Activated CD4-positive, alpha-beta T cell treated with anti-CD3 and anti-CD28 coated beads, Interleukin-2, amount 10 ng/mL, durations not matched to agents 24 days and 14 days (primary cell): ENCODE data around the gene ATCAY. TPM values are rescaled to one million over a fixed set of nuclear protein-coding genes. Genes with fewer than 3 reads are reported as not detected.

ENCODE experiments used
- DNase-seq: peaks from one replicate; pipeline ENCODE4 v3.0.0; 2022
- H3K27ac Mint-ChIP-seq: one replicate; pipeline ENCODE4 v1.8.0; 2022; ENCODE audit warnings: mild to moderate bottlenecking, mixed read lengths
- H3K27me3 Mint-ChIP-seq: one replicate; pipeline ENCODE4 v1.8.0; 2022; ENCODE audit warnings: mixed read lengths
- H3K36me3 Mint-ChIP-seq: one replicate; pipeline ENCODE4 v1.8.0; 2022; ENCODE audit warnings: low read depth, mild to moderate bottlenecking, mixed read lengths
- H3K4me1 Mint-ChIP-seq: one replicate; pipeline ENCODE4 v1.8.0; 2021; ENCODE audit warnings: mixed read lengths
- H3K4me3 Mint-ChIP-seq: one replicate; pipeline ENCODE4 v1.8.0; 2022; ENCODE audit warnings: mild to moderate bottlenecking, moderate library complexity, mixed read lengths
- H3K9me3 Mint-ChIP-seq: one replicate; pipeline ENCODE4 v1.8.0; 2021; ENCODE audit warnings: mixed read lengths
- intact Hi-C: fragments of 100-400 bp; cut with micrococcal nuclease; formaldehyde crosslinking; loops from one replicate; pipeline ENCODE4 v1.15.1; 2023
- total RNA-seq: library from RNA; stranded (reverse); gene quantifications from 2 replicates; pipeline ENCODE4 v1.2.3, GENCODE V29; 2022

The ATCAY gene
- total RNA-seq, 1 donor from 2014 or later, result not detected

DNA sequence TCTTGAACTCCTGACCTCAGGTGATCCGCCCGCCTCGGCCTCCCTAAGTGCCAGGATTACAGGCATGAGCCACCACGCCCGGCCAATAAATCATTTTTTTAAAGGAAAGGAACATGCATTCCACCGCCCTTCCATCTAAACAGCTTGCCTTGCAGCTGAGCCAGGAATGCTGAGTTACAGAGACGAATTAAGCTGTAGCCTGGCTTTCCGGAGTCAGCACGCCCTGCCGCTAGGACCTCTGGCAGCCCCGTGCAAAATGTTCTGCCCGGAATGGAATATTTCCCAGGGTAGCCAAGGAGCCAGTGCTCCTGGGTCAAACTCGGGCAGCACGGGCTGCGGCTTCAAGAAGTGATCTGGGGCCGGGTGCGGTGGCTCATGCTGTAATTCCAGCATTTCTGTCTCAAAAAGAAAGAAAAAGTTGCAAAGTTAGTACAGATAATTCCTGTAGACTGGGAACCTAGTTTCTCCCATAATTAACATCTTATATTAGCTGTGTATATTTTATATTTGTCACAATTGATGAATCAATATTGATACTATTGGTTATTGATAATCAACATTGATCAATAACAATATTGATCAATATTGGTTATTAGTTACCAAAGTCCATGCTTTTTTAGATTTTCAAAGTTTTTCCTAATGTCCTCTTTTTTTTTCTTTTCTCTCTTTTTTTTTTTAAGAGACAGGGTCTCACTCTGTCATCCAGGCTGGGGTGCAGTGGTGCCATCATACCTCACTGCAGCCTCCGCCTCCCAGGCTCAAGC is 19.2 kb downstream of the ATCAY start:
- no peak overlapping the region for H3K27ac Mint-ChIP-seq
- no peak for DNase-seq
- H3K9me3 Mint-ChIP-seq, result peaks cover 4% of the 10 kb centered on the region
- peaks cover 4% of the 10 kb centered on the region for H3K4me1 Mint-ChIP-seq
- intact Hi-C loops, result no loop called here
- H3K27me3 Mint-ChIP-seq, result no peaks in the 10 kb centered on the region
- H3K4me3 Mint-ChIP-seq, result no peak overlapping the region
- H3K36me3 Mint-ChIP-seq, result no peaks in the 10 kb centered on the region

DNA sequence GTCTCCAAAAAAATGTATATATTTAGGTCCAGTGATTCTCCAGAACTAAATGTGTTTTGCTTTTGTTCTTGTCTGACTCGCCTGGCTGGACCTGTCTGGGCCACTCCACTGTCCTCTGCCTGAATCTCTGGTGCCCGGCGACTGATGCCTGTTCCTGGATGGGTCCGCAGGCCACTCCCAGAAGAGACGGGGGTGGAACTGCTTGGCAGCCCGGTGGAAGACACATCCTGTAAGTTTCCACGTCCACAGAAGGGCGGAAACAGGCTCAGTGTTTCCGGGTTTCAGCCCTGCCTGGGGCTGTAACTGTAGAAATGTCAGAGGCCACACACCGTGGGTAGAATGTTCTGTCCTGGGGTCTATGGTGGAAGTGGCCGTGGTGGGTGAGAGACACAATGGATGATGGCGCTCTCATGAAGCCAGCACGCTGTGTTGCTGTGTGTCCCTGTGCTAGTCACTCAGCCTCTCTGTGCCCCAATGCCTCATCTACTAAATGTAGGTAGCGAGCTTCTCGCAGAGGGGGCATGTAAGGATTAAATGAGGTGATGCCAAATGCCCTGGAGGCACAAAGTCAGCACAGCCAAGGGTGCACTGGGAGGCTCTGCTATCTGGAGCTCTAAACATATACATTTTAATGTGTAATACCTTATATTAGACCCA is 22.0 kb downstream of the ATCAY start:
- peaks cover 4% of the 10 kb centered on the region for H3K4me1 Mint-ChIP-seq
- no peak overlapping the region for H3K27ac Mint-ChIP-seq
- intact Hi-C loops, result no loop called here
- no peak overlapping the region for H3K4me3 Mint-ChIP-seq
- H3K27me3 Mint-ChIP-seq, result no peaks in the 10 kb centered on the region
- no peaks in the 10 kb centered on the region for H3K36me3 Mint-ChIP-seq
- DNase-seq, result no peak
- peaks cover 4% of the 10 kb centered on the region for H3K9me3 Mint-ChIP-seq

DNA sequence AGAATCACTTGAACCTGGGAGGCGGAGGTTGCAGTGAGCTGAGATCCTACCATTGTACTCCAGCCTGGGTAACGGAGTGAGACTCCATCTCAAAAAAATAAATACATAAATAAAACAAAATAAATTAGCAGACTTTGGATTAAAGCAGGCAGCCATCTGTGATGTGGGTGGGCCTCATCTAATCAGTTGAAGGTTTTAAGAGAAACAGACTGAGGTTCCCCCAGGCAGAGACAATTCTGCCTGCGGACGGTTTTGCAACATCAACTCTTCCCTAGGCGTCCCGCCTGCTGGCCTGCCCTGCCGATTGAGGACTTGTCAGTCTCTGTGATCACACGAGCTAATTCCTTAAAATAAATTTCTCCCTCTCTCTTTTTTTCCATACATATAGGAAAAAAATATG is 23.7 kb downstream of the ATCAY start:
- intact Hi-C loops, result no loop called here
- Mint-ChIP-seq H3K9me3 (no peaks in the 10 kb centered on the region), H3K36me3 (no peaks in the 10 kb centered on the region), H3K4me3 (no peak overlapping the region), H3K27ac (no peak overlapping the region), H3K4me1 (no peaks in the 10 kb centered on the region), H3K27me3 (no peaks in the 10 kb centered on the region)
- DNase-seq, result no peak

DNA sequence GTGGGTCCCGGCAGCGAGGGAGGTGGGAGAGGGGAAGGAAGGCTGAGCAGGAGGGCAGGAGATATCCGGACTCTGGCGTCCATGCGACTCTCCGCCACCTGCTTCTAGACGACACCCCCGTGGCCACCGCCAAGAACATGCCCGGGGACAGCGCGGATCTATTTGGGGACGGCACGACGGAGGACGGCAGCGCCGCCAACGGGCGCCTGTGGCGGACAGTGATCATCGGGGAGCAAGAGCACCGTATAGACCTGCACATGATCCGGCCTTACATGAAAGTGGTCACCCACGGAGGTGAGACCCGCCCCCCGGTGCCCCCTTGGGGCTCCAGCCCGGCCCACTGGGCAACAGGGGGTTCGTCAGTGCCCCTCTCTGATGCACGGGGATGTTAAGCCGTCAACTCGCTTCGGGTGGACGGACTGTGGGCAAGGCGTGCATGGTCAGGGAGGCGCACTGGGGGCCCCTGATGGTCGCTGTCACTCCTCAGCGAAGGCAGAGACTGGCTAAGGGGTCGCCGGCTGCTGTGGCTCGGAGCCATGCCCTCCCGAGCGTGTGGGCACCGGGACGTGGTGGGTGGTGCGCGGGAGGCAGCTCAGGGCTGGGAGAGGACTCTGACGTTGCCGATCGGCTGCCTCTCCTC is 27.3 kb downstream of the ATCAY start:
- Mint-ChIP-seq H3K36me3 (no peaks in the 10 kb centered on the region), H3K4me3 (no peak overlapping the region), H3K27me3 (no peaks in the 10 kb centered on the region), H3K9me3 (no peaks in the 10 kb centered on the region), H3K27ac (no peak overlapping the region), H3K4me1 (no peaks in the 10 kb centered on the region)
- no peak for DNase-seq
- intact Hi-C loops, result no loop called here

DNA sequence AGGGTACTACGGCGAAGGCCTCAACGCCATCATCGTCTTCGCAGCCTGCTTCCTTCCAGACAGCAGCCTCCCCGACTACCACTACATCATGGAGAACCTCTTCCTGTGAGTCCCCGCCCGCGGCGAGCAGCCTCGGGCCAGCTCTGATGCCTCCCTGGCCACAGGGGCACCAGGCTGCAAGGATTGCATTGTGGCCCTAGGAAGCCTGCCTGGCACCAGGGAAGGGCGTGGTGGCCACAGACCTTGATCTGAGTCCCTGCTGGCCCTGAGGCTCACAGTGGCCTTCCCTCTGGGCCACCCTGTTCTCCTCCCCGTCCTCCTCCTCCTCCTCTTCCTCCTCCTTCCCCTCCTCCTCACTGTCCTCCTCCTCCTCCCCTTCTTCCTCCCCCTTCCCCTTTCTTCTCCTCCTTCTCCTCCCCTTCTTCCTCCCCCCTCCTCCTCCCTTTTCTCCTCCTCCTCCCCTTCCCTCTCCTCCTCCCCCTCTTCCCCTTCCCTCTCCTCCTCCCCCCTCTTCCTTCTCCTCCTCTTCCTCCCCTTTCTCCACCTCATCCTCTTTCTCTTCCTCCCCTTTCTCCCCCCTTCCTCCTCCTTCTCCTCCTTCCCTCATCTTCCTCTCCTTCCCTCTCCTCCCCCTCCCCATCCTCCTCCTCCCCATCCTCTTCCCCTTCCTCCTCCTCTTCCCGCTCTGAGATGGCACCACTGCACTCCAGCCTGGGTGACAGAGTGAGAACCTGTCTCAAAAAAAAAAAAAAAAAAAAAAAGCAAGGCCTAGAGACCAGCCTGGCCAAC is 28.0 kb downstream of the ATCAY start:
- Mint-ChIP-seq H3K4me1 (no peaks in the 10 kb centered on the region), H3K9me3 (no peaks in the 10 kb centered on the region), H3K4me3 (no peak overlapping the region), H3K27ac (no peak overlapping the region), H3K27me3 (no peaks in the 10 kb centered on the region), H3K36me3 (no peaks in the 10 kb centered on the region)
- DNase-seq, result no peak
- intact Hi-C loops, result no loop called here

DNA sequence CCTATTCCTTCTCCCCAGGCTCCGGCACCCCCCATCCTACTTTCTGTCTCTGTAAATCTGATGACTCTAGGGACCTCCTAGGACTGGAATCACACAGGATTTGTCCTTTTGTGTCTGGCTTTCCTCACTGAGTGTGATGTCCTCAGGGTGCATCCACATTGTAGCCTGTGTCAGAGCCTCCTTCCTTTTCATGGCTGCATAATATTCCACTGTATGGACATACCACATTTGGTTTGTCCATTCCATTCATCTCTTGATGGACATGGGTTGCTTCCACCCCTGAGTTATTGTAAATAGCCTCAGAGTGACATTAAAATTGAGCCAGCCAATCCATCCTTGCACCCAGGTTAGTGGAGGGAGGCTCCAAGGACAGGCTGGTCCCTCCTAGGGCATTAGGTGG is 29.6 kb downstream of the ATCAY start:
- Mint-ChIP-seq H3K4me3 (no peak overlapping the region), H3K27ac (no peak overlapping the region), H3K36me3 (no peaks in the 10 kb centered on the region), H3K9me3 (no peaks in the 10 kb centered on the region), H3K27me3 (no peaks in the 10 kb centered on the region), H3K4me1 (no peaks in the 10 kb centered on the region)
- intact Hi-C loops, result no loop called here
- DNase-seq, result no peak

DNA sequence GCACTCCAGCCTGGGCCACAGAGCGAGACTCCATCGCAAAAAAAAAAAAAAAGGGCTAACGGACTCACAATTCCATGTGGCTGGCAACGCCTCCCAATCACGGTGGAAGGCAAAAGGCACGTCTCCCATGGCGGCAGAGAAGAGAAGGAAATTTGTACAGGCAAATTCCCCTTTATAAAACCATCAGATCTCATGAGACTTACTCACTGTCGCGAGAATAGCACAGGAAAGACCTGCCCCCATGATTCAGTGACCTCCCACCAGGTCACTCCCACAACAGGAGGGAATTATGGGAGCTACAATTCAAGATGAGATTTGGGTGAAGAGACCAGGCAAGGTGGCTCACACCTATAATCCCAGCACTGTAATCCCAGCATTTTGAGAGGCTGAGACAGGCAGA is 33.7 kb downstream of the ATCAY start:
- H3K9me3 Mint-ChIP-seq, result peaks cover 3% of the 10 kb centered on the region
- intact Hi-C loops, result no loop called here

DNA sequence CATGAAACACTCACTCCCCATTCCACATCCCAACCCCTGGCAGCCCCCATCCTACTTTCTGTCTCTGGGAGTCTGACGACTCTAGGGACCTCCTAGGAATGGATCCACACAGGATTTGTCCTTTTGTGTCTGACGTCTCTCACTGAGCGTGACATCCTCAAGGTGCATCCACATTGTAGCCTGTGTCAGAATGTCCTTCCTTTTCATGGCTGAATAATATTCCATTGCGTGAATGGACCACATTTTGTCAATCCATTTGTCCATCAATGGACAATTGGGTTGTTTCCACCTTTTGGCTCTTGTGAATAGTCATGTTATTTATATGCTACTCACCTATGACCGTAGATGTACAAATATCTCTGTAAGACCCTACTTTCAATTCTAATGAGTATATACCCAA is 35.5 kb downstream of the ATCAY start:
- H3K27ac Mint-ChIP-seq, result no peak overlapping the region
- peaks cover 6% of the 10 kb centered on the region for H3K9me3 Mint-ChIP-seq
- H3K27me3 Mint-ChIP-seq, result no peaks in the 10 kb centered on the region
- intact Hi-C loops, result no loop called here
- no peak for DNase-seq
- no peak overlapping the region for H3K4me3 Mint-ChIP-seq
- no peaks in the 10 kb centered on the region for H3K36me3 Mint-ChIP-seq
- no peaks in the 10 kb centered on the region for H3K4me1 Mint-ChIP-seq

More for the DNA sequence above, 33.7 kb downstream of the ATCAY start:
- Mint-ChIP-seq H3K36me3 (no peaks in the 10 kb centered on the region), H3K4me1 (no peaks in the 10 kb centered on the region), H3K27ac (no peak overlapping the region), H3K27me3 (no peaks in the 10 kb centered on the region), H3K4me3 (no peak overlapping the region)
- no peak for DNase-seq

DNA sequence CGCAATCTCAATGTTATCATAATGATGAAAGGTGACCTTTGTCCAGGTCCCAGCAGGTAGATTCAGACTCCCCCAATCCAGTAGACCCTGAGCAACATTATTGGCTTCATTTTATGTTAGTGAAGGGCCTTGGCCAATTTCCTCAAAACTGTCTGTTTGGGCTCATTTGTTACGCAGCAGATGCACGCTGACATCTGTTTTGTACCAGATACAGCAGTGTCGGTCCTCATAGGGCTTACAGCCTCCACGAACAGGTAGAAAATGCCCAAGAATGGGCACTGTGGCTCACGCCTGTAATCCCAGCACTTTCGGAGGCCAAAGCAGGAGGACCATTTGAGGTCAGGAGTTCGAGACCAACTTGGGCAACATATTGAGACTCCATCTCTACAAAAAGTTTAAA is 39.3 kb downstream of the ATCAY start:
- no peak for DNase-seq
- no peak overlapping the region for H3K4me3 Mint-ChIP-seq
- H3K36me3 Mint-ChIP-seq, result no peaks in the 10 kb centered on the region
- no peaks in the 10 kb centered on the region for H3K4me1 Mint-ChIP-seq
- intact Hi-C loops, result no loop called here
- peaks cover 16% of the 10 kb centered on the region for H3K9me3 Mint-ChIP-seq
- H3K27ac Mint-ChIP-seq, result no peak overlapping the region
- no peaks in the 10 kb centered on the region for H3K27me3 Mint-ChIP-seq

DNA sequence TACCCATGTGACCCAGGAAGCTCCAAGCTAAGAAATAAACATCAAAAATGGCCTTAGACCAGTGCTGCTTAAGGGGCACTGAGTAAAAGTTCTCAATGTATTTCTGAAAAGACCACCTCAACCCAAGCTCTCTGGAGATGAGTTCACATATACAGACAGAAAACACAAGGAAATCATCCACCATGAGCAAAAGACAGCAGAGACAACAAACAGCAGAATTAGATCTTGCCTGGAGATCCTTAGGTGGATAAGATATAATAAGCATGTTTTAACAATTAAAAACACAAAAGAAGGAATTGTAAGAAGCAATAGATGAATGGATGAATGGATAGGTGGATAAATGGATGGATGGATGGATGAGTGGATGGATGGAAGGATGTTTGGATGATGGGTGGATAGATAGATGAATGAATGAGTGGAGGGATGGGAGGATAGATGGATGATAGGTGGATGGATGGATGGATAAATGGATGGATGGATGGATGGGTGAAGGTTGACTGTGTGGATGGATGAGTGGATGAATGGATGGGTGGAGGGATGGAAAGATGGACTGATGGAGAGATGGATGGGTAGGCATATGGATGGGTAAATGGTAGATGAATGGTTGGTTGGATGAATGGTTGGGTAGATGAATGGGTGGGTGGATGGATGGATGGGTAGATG is 42.7 kb downstream of the ATCAY start:
- H3K27ac Mint-ChIP-seq, result no peak overlapping the region
- intact Hi-C loops, result no loop called here
- H3K36me3 Mint-ChIP-seq, result no peaks in the 10 kb centered on the region
- DNase-seq, result no peak
- no peak overlapping the region for H3K4me3 Mint-ChIP-seq
- H3K9me3 Mint-ChIP-seq, result peaks cover 16% of the 10 kb centered on the region
- no peaks in the 10 kb centered on the region for H3K27me3 Mint-ChIP-seq
- H3K4me1 Mint-ChIP-seq, result no peaks in the 10 kb centered on the region

DNA sequence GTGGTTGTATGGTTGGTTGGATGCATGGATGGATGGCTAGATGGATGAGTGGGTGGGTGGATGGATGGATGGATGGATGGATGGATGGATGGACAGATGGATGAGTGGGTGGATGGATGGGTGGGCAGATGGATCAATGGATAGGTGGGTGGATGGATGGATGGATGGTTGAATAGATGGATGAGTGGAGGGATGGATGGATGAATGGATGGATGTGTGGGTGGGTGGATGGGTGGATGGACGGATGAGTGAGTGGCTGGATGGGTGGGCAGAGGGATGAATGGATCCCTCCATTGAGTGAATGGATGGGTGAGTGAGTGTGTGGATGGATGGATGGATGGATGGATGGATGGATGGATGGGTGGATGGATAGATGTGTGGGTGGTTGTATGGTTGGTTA is 43.4 kb downstream of the ATCAY start:
- Mint-ChIP-seq H3K4me3 (no peak overlapping the region), H3K36me3 (no peaks in the 10 kb centered on the region), H3K27me3 (no peaks in the 10 kb centered on the region), H3K9me3 (peaks cover 13% of the 10 kb centered on the region), H3K4me1 (no peaks in the 10 kb centered on the region), H3K27ac (no peak overlapping the region)
- intact Hi-C loops, result no loop called here
- DNase-seq, result no peak

DNA sequence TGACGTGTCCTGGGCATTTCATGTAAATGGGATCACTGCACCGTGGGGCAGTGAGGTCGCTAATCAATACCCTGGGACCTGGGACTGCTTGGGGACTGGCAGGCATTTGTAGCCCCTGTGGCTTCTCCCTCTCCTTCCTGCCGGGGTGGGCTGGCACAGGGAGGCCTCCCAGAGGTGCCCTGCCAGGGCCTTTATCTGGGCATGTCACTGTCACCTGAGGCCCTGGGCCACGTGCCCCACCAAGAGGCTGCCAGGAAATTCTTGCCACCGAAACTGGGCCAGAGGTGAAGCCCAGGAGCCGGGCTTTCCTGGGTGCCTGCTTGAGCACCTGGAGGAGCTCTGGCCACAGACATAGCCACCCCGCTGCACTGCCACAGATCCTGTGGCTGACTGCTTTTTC is 50.6 kb downstream of the ATCAY start:
- H3K4me1 Mint-ChIP-seq, result no peaks in the 10 kb centered on the region
- peaks cover 13% of the 10 kb centered on the region for H3K27me3 Mint-ChIP-seq
- DNase-seq, result no peak
- no peaks in the 10 kb centered on the region for H3K36me3 Mint-ChIP-seq
- no peak overlapping the region for H3K27ac Mint-ChIP-seq
- intact Hi-C loops, result no loop called here
- no peaks in the 10 kb centered on the region for H3K9me3 Mint-ChIP-seq
- H3K4me3 Mint-ChIP-seq, result no peak overlapping the region

DNA sequence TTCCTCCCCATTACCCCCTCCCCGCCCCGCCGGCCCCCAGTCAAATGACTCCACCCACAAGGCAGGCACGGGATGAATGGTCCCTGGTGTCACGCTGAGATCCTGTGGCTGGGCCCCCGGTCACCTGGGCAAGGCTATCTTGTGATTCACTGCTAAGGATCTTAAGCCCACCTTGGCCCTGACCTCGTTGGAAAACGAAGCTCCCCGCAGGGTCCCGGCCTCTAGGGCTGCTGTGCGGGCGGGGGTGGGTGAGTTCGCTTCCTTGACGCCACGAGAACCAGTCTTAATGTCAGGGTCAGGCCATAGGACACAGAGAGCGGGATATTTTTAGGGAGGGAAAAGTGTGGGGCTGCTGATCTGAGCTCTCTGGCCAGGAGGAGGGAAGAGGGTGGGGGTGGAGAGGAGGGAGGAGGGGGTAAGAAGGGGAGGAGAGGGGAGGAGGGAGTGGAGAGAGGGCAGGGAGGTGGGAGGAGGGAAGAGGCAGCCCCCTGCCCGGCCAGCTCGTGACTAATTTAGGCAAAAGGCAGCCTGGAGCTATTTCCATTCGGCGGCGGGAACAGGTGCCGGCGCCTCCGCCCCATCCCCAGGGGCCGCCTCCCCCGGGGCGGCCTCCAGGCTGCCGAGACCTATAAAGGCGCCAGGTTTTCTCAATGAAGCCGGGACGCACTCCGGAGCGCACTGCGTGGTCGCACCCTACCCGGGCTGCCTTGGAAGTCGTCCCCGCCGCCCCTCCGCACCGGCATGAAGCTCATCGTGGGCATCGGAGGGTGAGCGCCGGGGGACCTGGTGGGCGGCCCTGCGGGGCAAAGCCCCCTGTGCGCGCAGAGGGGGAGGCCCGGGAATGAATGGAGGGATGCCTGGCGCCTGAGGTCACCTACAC is 52.7 kb downstream of the ATCAY start, which contains the start of gene NMRK2:
Gene NMRK2, plus strand, starts transcription at position 139 of the 880 bp plus-strand sequence. Its CDS starts 603 bp downstream, at position 742.
- Mint-ChIP-seq H3K4me3 (no peak within 1 kb of the TSS), H3K4me1 (no peaks in the 10 kb centered on the region), H3K9me3 (no peaks in the 10 kb centered on the region), H3K27ac (no peak within 1 kb of the TSS), H3K27me3 (peaks cover 13% of the 10 kb centered on the region), H3K36me3 (no peaks in the 10 kb centered on the region)
- no peak for DNase-seq
- intact Hi-C loops, result no loop called here
